ENCODE data around the gene CFAP69. TPM values are rescaled to one million over a fixed set of nuclear protein-coding genes. Genes with fewer than 3 reads are reported as not detected.

The CFAP69 gene
- total and polyA plus RNA-seq, 2 experiments from 2014 or later = 4.9 to 7.9 TPM

DNA sequence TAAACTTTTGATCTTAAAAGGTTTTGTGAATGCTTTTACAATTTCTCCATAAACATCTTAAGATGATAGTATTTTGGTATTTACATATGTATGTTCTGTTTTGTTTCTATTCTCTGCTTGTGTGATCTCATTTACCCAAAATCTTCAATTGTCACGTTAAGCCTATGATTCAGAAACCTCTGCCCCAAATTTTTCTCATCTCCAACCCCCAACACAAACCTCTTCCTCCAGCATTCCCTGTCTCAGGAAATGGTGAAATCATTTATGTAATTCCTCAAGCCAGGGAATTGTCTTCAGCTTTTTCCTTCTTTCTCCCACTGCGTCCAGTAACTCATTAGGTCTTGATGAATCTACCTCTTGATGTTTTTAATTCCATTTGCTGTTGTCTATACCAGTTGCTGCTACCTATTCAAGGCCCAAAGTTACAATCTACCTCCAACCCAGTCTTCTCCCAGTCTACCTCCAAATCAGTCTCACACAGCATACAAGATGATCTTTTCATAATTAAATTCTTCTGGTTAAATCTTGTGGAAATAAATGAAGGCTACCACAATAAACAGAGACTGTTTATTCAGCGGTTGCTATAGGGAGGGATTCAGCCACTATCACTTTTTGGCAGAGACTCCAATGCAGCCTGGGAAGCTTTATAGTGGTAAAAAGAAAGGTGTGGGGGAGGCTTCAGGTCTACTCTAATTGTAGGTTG lies 5.8 kb downstream of the CFAP69 start:
- Mint-ChIP-seq H3K4me3 (no peak overlapping the region), H3K27me3 (ENCODE audit: insufficient read depth, low read depth, poor library complexity) (no peaks in the 10 kb centered on the region), H3K9me3 (no peaks in the 10 kb centered on the region), H3K4me1 (peaks cover 24% of the 10 kb centered on the region; the same call in 2 of the 3 replicates), H3K36me3 (ENCODE audit: low read depth) (0 out of 3 replicates have a peak, but pooled peaks cover 2% of the 10 kb centered on the region), H3K27ac (no peak overlapping the region)
- Histone ChIP-seq H3K27me3 (ENCODE audit: insufficient read depth) (peaks cover 11% of the 10 kb centered on the region), H3F3A (replicated peaks; ENCODE audit: low read depth) (no peaks in the 10 kb centered on the region), H3K27ac (ENCODE audit: low read depth) (no peak overlapping the region), H3K79me2 (replicated peaks; ENCODE audit: insufficient read depth) (0 out of 2 replicates have a peak, but pooled peaks cover 9% of the 10 kb centered on the region), H3K4me1 (ENCODE audit: insufficient read depth) (peaks cover 14% of the 10 kb centered on the region), H3K4me3 (no peak overlapping the region), H3K4me2 (no peak overlapping the region), H4K20me1 (replicated peaks; ENCODE audit: insufficient read depth) (no peaks in the 10 kb centered on the region; the same call in 1 of the 2 replicates), H3K9me2 (ENCODE audit: insufficient read depth) (no peaks in the 10 kb centered on the region), H2AFZ (no peak overlapping the region), H3K36me3 (ENCODE audit: insufficient read depth) (no peaks in the 10 kb centered on the region)
- TF ChIP-seq, protein P1, sequence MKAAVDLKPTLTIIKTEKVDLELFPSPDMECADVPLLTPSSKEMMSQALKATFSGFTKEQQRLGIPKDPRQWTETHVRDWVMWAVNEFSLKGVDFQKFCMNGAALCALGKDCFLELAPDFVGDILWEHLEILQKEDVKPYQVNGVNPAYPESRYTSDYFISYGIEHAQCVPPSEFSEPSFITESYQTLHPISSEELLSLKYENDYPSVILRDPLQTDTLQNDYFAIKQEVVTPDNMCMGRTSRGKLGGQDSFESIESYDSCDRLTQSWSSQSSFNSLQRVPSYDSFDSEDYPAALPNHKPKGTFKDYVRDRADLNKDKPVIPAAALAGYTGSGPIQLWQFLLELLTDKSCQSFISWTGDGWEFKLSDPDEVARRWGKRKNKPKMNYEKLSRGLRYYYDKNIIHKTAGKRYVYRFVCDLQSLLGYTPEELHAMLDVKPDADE (IDR thresholded peaks at IDR 0.05) = no peak
- TF ChIP-seq CREB1 (CRISPR knock-in tag; IDR thresholded peaks at IDR 0.05; ENCODE audit: low read depth) = no peak
- TF ChIP-seq EZH2 (IDR thresholded peaks at IDR 0.05; ENCODE audit: low read depth, unreplicated experiment) = no peak
- TF ChIP-seq, protein P2, sequence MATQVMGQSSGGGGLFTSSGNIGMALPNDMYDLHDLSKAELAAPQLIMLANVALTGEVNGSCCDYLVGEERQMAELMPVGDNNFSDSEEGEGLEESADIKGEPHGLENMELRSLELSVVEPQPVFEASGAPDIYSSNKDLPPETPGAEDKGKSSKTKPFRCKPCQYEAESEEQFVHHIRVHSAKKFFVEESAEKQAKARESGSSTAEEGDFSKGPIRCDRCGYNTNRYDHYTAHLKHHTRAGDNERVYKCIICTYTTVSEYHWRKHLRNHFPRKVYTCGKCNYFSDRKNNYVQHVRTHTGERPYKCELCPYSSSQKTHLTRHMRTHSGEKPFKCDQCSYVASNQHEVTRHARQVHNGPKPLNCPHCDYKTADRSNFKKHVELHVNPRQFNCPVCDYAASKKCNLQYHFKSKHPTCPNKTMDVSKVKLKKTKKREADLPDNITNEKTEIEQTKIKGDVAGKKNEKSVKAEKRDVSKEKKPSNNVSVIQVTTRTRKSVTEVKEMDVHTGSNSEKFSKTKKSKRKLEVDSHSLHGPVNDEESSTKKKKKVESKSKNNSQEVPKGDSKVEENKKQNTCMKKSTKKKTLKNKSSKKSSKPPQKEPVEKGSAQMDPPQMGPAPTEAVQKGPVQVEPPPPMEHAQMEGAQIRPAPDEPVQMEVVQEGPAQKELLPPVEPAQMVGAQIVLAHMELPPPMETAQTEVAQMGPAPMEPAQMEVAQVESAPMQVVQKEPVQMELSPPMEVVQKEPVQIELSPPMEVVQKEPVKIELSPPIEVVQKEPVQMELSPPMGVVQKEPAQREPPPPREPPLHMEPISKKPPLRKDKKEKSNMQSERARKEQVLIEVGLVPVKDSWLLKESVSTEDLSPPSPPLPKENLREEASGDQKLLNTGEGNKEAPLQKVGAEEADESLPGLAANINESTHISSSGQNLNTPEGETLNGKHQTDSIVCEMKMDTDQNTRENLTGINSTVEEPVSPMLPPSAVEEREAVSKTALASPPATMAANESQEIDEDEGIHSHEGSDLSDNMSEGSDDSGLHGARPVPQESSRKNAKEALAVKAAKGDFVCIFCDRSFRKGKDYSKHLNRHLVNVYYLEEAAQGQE (IDR thresholded peaks at IDR 0.05; ENCODE audit: unreplicated experiment) = no peak
- no peak for TF ChIP-seq EZH2phosphoT487 (IDR thresholded peaks at IDR 0.05; ENCODE audit: unreplicated experiment)
- no peak for TF ChIP-seq NANOG (IDR thresholded peaks at IDR 0.05; ENCODE audit: borderline replicate concordance)
- TF ChIP-seq, protein P3, sequence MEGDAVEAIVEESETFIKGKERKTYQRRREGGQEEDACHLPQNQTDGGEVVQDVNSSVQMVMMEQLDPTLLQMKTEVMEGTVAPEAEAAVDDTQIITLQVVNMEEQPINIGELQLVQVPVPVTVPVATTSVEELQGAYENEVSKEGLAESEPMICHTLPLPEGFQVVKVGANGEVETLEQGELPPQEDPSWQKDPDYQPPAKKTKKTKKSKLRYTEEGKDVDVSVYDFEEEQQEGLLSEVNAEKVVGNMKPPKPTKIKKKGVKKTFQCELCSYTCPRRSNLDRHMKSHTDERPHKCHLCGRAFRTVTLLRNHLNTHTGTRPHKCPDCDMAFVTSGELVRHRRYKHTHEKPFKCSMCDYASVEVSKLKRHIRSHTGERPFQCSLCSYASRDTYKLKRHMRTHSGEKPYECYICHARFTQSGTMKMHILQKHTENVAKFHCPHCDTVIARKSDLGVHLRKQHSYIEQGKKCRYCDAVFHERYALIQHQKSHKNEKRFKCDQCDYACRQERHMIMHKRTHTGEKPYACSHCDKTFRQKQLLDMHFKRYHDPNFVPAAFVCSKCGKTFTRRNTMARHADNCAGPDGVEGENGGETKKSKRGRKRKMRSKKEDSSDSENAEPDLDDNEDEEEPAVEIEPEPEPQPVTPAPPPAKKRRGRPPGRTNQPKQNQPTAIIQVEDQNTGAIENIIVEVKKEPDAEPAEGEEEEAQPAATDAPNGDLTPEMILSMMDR (conservative IDR thresholded peaks at IDR 0.05; ENCODE audit: low read depth in 2 of 2) = no peak
- TF ChIP-seq ZNF331 (CRISPR knock-in tag; IDR thresholded peaks at IDR 0.05; ENCODE audit: low read depth) = no peak
- no peak for TF ChIP-seq STAT1 (IDR thresholded peaks at IDR 0.05; ENCODE audit: unreplicated experiment)
- TF ChIP-seq JUNB (IDR thresholded peaks at IDR 0.05; ENCODE audit: unreplicated experiment) = no peak
- TF ChIP-seq ZNF462 (CRISPR knock-in tag; IDR thresholded peaks at IDR 0.05) = no peak
- no peak for TF ChIP-seq ZNF114 (CRISPR knock-in tag; IDR thresholded peaks at IDR 0.05)
- TF ChIP-seq POLR2AphosphoS5 (IDR thresholded peaks at IDR 0.05; ENCODE audit: low read depth) = no peak
- no peak for DNase-seq (ENCODE audit: low spot score)
- no peak for ATAC-seq

All from GM23338 (cell line).